ENCODE data around the gene TMEM178B. TPM values are rescaled to one million over a fixed set of nuclear protein-coding genes. Genes with fewer than 3 reads are reported as not detected.
A peak's percentile ranks its signal among the peaks of the same experiment; 100 is the strongest.

TMEM178B gene
- total RNA-seq, 1 experiment from 2014 or later = not detected

DNA sequence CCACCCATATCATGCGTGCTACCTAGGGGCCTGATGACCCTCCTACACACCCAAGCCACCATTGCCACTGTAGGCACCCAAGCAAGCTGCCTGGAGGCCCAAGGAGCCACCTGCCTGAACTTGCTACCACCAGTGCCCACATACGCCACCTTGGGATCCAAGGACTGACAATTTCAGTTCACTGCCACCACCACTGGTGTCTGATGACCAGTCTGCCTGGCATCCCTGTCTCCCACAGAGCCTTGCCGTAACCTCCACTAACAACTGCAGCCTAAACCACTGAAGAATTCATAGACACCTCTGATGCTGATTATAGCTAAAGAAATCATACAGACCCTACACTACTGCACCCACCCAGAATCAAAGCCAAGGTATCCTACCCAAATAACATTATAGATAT lies 58.8 kb downstream of the TMEM178B start:
- Mint-ChIP-seq H3K36me3 (ENCODE audit: insufficient read depth, unreplicated experiment) (no peaks in the 10 kb centered on the region), H3K27ac (ENCODE audit: low read depth, unreplicated experiment) (no peak overlapping the region), H3K9me3 (ENCODE audit: unreplicated experiment) (peaks cover 8% of the 10 kb centered on the region), H3K27me3 (ENCODE audit: insufficient read depth, unreplicated experiment) (no peaks in the 10 kb centered on the region), H3K4me3 (ENCODE audit: unreplicated experiment) (no peak overlapping the region), H3K4me1 (ENCODE audit: insufficient read depth, unreplicated experiment) (no peaks in the 10 kb centered on the region)
- DNase-seq (ENCODE audit: unreplicated experiment) = no peak
- TF ChIP-seq, protein P1, sequence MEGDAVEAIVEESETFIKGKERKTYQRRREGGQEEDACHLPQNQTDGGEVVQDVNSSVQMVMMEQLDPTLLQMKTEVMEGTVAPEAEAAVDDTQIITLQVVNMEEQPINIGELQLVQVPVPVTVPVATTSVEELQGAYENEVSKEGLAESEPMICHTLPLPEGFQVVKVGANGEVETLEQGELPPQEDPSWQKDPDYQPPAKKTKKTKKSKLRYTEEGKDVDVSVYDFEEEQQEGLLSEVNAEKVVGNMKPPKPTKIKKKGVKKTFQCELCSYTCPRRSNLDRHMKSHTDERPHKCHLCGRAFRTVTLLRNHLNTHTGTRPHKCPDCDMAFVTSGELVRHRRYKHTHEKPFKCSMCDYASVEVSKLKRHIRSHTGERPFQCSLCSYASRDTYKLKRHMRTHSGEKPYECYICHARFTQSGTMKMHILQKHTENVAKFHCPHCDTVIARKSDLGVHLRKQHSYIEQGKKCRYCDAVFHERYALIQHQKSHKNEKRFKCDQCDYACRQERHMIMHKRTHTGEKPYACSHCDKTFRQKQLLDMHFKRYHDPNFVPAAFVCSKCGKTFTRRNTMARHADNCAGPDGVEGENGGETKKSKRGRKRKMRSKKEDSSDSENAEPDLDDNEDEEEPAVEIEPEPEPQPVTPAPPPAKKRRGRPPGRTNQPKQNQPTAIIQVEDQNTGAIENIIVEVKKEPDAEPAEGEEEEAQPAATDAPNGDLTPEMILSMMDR (IDR thresholded peaks at IDR 0.05; ENCODE audit: unreplicated experiment) = no peak
- POLR2A ChIA-PET = no interaction called here
- CTCF ChIA-PET = no interaction called here
- intact Hi-C loops (cut with micrococcal nuclease) = no loop called here
- no TSS peak for BruUV-seq (replicated peaks)

DNA sequence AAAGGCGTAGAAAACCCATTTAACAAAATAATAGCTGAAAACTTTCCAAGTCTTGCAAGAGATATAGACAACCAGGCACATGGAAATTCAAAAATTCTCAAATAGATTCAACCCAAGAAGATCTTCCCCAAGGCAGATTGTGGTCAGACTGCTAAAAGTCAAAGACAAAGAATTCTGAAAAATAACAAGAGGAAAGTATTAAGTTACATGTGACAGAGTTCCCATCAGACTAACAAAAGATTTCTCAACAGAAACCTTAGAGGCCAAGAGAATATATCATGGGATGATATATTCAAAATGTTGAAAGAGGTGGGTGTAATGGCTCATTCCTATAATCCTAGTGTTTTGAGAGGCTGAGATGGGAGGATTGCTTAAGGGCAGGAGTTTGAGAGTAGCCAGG lies 59.8 kb downstream of the TMEM178B start:
- intact Hi-C loops (cut with micrococcal nuclease) = no loop called here
- H3K4me3 Mint-ChIP-seq (ENCODE audit: unreplicated experiment) = no peak overlapping the region
- CTCF ChIA-PET = no interaction called here
- H3K27me3 Mint-ChIP-seq (ENCODE audit: insufficient read depth, unreplicated experiment) = no peaks in the 10 kb centered on the region
- DNase-seq (ENCODE audit: unreplicated experiment) = peak; percentile 25
- no peaks in the 10 kb centered on the region for H3K4me1 Mint-ChIP-seq (ENCODE audit: insufficient read depth, unreplicated experiment)
- no TSS peak for BruUV-seq (replicated peaks)
- TF ChIP-seq, protein P1 (IDR thresholded peaks at IDR 0.05; ENCODE audit: unreplicated experiment) = no peak
- no peak overlapping the region for H3K27ac Mint-ChIP-seq (ENCODE audit: low read depth, unreplicated experiment)
- peaks cover 8% of the 10 kb centered on the region for H3K9me3 Mint-ChIP-seq (ENCODE audit: unreplicated experiment)
- no peaks in the 10 kb centered on the region for H3K36me3 Mint-ChIP-seq (ENCODE audit: insufficient read depth, unreplicated experiment)
- POLR2A ChIA-PET = no interaction called here

DNA sequence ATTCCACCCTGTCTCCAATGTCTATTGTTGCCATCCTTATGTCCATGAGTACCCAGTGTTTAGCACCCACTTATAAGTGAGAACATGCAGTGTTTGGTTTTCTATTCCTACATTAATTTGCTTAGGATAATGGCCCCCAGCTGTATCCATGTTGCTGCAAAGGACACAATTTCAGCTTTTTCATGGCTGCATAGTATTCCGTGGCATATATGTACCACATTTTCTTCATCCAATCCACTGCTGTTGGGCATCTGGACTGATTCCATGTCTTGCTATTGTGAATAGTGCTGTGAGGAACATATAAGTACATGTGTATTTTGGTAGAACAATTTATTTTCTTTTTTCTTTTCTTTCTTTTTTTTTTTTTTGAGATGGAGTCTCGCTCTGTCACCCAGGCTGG lies 68.2 kb downstream of the TMEM178B start:
- Mint-ChIP-seq H3K27me3 (ENCODE audit: insufficient read depth, unreplicated experiment) (no peaks in the 10 kb centered on the region), H3K27ac (ENCODE audit: low read depth, unreplicated experiment) (no peak overlapping the region), H3K9me3 (ENCODE audit: unreplicated experiment) (no peaks in the 10 kb centered on the region), H3K36me3 (ENCODE audit: insufficient read depth, unreplicated experiment) (no peaks in the 10 kb centered on the region), H3K4me1 (ENCODE audit: insufficient read depth, unreplicated experiment) (no peaks in the 10 kb centered on the region), H3K4me3 (ENCODE audit: unreplicated experiment) (no peak overlapping the region)
- BruUV-seq (replicated peaks) = no TSS peak
- TF ChIP-seq, protein P1 (IDR thresholded peaks at IDR 0.05; ENCODE audit: unreplicated experiment) = no peak
- no peak for DNase-seq (ENCODE audit: unreplicated experiment)
- POLR2A ChIA-PET = no interaction called here
- intact Hi-C loops (cut with micrococcal nuclease) = no loop called here
- CTCF ChIA-PET = no interaction called here

DNA sequence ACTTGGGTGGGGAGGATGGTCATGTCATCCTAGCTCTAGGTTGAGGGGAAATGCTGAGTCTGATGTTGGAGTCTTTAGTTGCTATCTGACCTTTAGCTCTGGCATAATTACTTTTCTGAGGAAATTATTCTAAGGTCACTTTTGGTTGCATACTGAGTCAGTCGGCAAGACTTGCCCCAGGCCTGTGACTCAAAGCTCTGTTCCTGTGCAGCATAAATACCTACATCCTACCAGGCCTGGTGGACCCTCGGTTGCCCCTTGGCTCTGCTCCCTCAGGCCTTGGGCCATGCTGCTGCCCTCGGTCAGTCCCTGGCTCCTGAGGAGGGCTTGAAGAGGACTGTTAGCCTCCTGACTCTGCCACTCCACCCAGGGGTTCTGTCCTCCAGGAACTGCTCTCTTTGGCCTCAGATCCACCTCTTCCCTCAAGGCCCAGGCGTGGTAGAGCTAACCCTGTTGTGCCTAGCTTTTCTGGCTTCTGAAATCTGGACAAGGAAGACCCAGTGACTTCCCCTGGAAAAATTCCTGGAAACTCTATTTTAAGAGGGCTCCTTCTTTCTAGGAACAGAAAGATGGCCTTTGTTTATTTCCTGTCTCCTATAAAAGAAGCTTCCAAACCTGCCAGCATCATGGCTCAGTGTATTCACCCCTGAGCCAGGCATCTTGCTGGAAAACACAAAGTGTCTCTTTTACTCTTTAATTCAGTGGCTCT lies 71.2 kb downstream of the TMEM178B start:
- no peaks in the 10 kb centered on the region for H3K4me1 Mint-ChIP-seq (ENCODE audit: insufficient read depth, unreplicated experiment)
- DNase-seq (ENCODE audit: unreplicated experiment) = no peak
- POLR2A ChIA-PET = no interaction called here
- intact Hi-C loops (cut with micrococcal nuclease) = no loop called here
- BruUV-seq (replicated peaks) = no TSS peak
- CTCF ChIA-PET = interaction anchor here (0.6 kb wide), 2 partner anchors 10 to 1648 kb away, joined by 3 to 4 read pairs; no protein-coding TSS in a partner anchor
- H3K4me3 Mint-ChIP-seq (ENCODE audit: unreplicated experiment) = no peak overlapping the region
- no peak overlapping the region for H3K27ac Mint-ChIP-seq (ENCODE audit: low read depth, unreplicated experiment)
- H3K27me3 Mint-ChIP-seq (ENCODE audit: insufficient read depth, unreplicated experiment) = no peaks in the 10 kb centered on the region
- no peaks in the 10 kb centered on the region for H3K36me3 Mint-ChIP-seq (ENCODE audit: insufficient read depth, unreplicated experiment)
- no peaks in the 10 kb centered on the region for H3K9me3 Mint-ChIP-seq (ENCODE audit: unreplicated experiment)
- TF ChIP-seq, protein P1 (IDR thresholded peaks at IDR 0.05; ENCODE audit: unreplicated experiment) = no peak
